ENCODE results near the gene NELL1. TPM values are rescaled to one million over a fixed set of nuclear protein-coding genes. Genes with fewer than 3 reads are reported as not detected.

NELL1 gene
- total RNA-seq, 2 donors from 2014 or later = 0.09 to 0.11 TPM

- Histone ChIP-seq H3K27ac (ENCODE audit: low read depth, low read length) (no peak overlapping the region), H3K4me1 (ENCODE audit: control insufficient read depth, insufficient read depth, low read length) (peaks cover 14% of the 10 kb centered on the region), H3K4me3 (ENCODE audit: low read length) (no peak overlapping the region), H3K9me3 (ENCODE audit: control insufficient read depth, low read length) (no peaks in the 10 kb centered on the region), H3K9ac (ENCODE audit: extremely low read depth, low read length, poor library complexity, severe bottlenecking) (no peak overlapping the region), H3K27me3 (ENCODE audit: control insufficient read depth, insufficient read depth, low read length, poor library complexity, severe bottlenecking) (no peaks in the 10 kb centered on the region), H3K36me3 (ENCODE audit: control insufficient read depth, insufficient read depth, low read length) (no peaks in the 10 kb centered on the region)
- no peaks in the 10 kb centered on the region for H3K36me3 Mint-ChIP-seq (ENCODE audit: low read depth)
- H3K4me1 Mint-ChIP-seq = peaks cover 7% of the 10 kb centered on the region
- no peak for TF ChIP-seq CTCF (conservative IDR thresholded peaks at IDR 0.05)
- H3K27me3 Mint-ChIP-seq (ENCODE audit: insufficient read depth) = peaks cover 2% of the 10 kb centered on the region
- H3K4me3 Mint-ChIP-seq = no peak overlapping the region
- DNase-seq = no peak
- 89% methylated on average over 1 of the region's 1 CpG; no CpG with 5 or more reads in 1 of the 2 experiments for WGBS, 2 experiments (ENCODE audit: insufficient coverage in 1 of 2, insufficient read length in 1 of 2)
- H3K27ac Mint-ChIP-seq = no peak overlapping the region
- H3K9me3 Mint-ChIP-seq = no peaks in the 10 kb centered on the region
Observed at GRCh38 chr11:21369947-21370346, 700.6 kb downstream of the NELL1 start.

- Histone ChIP-seq H3K4me3 (ENCODE audit: low read length) (peak overlapping the region; percentile 31), H3K4me1 (ENCODE audit: control insufficient read depth, insufficient read depth, low read length) (peaks cover 14% of the 10 kb centered on the region), H3K27ac (ENCODE audit: low read depth, low read length) (no peak overlapping the region), H3K9ac (ENCODE audit: extremely low read depth, low read length, poor library complexity, severe bottlenecking) (no peak overlapping the region), H3K27me3 (ENCODE audit: control insufficient read depth, insufficient read depth, low read length, poor library complexity, severe bottlenecking) (no peaks in the 10 kb centered on the region), H3K36me3 (ENCODE audit: control insufficient read depth, insufficient read depth, low read length) (no peaks in the 10 kb centered on the region), H3K9me3 (ENCODE audit: control insufficient read depth, low read length) (no peaks in the 10 kb centered on the region)
- TF ChIP-seq CTCF (conservative IDR thresholded peaks at IDR 0.05) = no peak
- DNase-seq = no peak
- no peaks in the 10 kb centered on the region for H3K9me3 Mint-ChIP-seq
- H3K36me3 Mint-ChIP-seq (ENCODE audit: low read depth) = no peaks in the 10 kb centered on the region
- H3K27me3 Mint-ChIP-seq (ENCODE audit: insufficient read depth) = peaks cover 2% of the 10 kb centered on the region
- H3K4me3 Mint-ChIP-seq = no peak overlapping the region
- no peak overlapping the region for H3K27ac Mint-ChIP-seq
- WGBS, 2 experiments (ENCODE audit: insufficient coverage in 1 of 2, insufficient read length in 1 of 2) = 89 to 97% methylated on average over 3 to 5 of the region's 5 CpGs
- peaks cover 7% of the 10 kb centered on the region for H3K4me1 Mint-ChIP-seq
Observed at GRCh38 chr11:21371044-21371443, 701.7 kb downstream of the NELL1 start.

GRCh38 chr11:21372672-21373071, 703.3 kb downstream of the NELL1 start:
- Histone ChIP-seq H3K27ac (ENCODE audit: low read depth, low read length) (no peak overlapping the region), H3K9ac (ENCODE audit: extremely low read depth, low read length, poor library complexity, severe bottlenecking) (no peak overlapping the region), H3K36me3 (ENCODE audit: control insufficient read depth, insufficient read depth, low read length) (no peaks in the 10 kb centered on the region), H3K9me3 (ENCODE audit: control insufficient read depth, low read length) (no peaks in the 10 kb centered on the region), H3K27me3 (ENCODE audit: control insufficient read depth, insufficient read depth, low read length, poor library complexity, severe bottlenecking) (no peaks in the 10 kb centered on the region), H3K4me1 (ENCODE audit: control insufficient read depth, insufficient read depth, low read length) (peaks cover 14% of the 10 kb centered on the region), H3K4me3 (ENCODE audit: low read length) (no peak overlapping the region)
- DNase-seq = no peak
- H3K9me3 Mint-ChIP-seq = no peaks in the 10 kb centered on the region
- peaks cover 7% of the 10 kb centered on the region for H3K4me1 Mint-ChIP-seq
- no peak overlapping the region for H3K27ac Mint-ChIP-seq
- H3K27me3 Mint-ChIP-seq (ENCODE audit: insufficient read depth) = peaks cover 2% of the 10 kb centered on the region
- TF ChIP-seq CTCF (conservative IDR thresholded peaks at IDR 0.05) = no peak
- 80% methylated on average over 1 of the region's 1 CpG; no CpG with 5 or more reads in 1 of the 2 experiments for WGBS, 2 experiments (ENCODE audit: insufficient coverage in 1 of 2, insufficient read length in 1 of 2)
- H3K36me3 Mint-ChIP-seq (ENCODE audit: low read depth) = no peaks in the 10 kb centered on the region
- no peak overlapping the region for H3K4me3 Mint-ChIP-seq
